Smooth muscle cell (in vitro differentiated cells): ENCODE data around the gene DDA1. TPM values are rescaled to one million over a fixed set of nuclear protein-coding genes. Genes with fewer than 3 reads are reported as not detected.

Experiments
- DNase-seq: peaks from one replicate; lab custom pipeline; 2025; ENCODE audit not compliant: unreplicated experiment; lab: John Stamatoyannopoulos, UW
- H2AFZ ChIP-seq: fragments of 200-600 bp; sonication (generic); 2 replicates; pipeline ENCODE4 v1.6.0; 2016; ENCODE audit warnings: antibody characterized with exemption, low read depth, mild to moderate bottlenecking
- H3F3A ChIP-seq: fragments of 200-600 bp; sonication (generic); 2 replicates; pipeline ENCODE4 v1.6.0; 2017; ENCODE audit warnings: antibody characterized with exemption, low read depth
- H3K27ac ChIP-seq: fragments of 200-600 bp; sonication (generic); 2 replicates; pipeline ENCODE4 v1.5.1; 2016; ENCODE audit warnings: low read depth, mild to moderate bottlenecking
- H3K27me3 ChIP-seq: fragments of 200-600 bp; sonication (generic); 2 replicates; pipeline ENCODE4 v1.6.1; 2016; ENCODE audit warnings: low read depth, mild to moderate bottlenecking
- H3K36me3 ChIP-seq: fragments of 200-600 bp; sonication (generic); 2 replicates; pipeline ENCODE4 v1.5.1; 2016; ENCODE audit warnings: low read depth
- H3K4me1 ChIP-seq: fragments of 200-600 bp; sonication (generic); 2 replicates; pipeline ENCODE4 v1.5.1; 2016; ENCODE audit warnings: low read depth
- H3K4me2 ChIP-seq: fragments of 200-600 bp; sonication (generic); 2 replicates; pipeline ENCODE4 v1.6.0; 2016; ENCODE audit warnings: mild to moderate bottlenecking
- H3K4me3 ChIP-seq: fragments of 200-600 bp; sonication (generic); 2 replicates; pipeline ENCODE4 v1.5.1; 2016; ENCODE audit warnings: mild to moderate bottlenecking
- H3K79me2 ChIP-seq: fragments of 200-600 bp; sonication (generic); 2 replicates; pipeline ENCODE4 v1.6.0; 2016; ENCODE audit warnings: low read depth, mild to moderate bottlenecking
- H3K9ac ChIP-seq: fragments of 200-600 bp; sonication (generic); 2 replicates; pipeline ENCODE4 v1.6.0; 2016; ENCODE audit warnings: low read depth
- H3K9me3 ChIP-seq: fragments of 200-600 bp; sonication (generic); replicated peaks from 2 replicates; pipeline ENCODE4 v1.5.1; 2016; ENCODE audit warnings: low read depth
- H4K20me1 ChIP-seq: fragments of 200-600 bp; sonication (generic); 2 replicates; pipeline ENCODE4 v1.6.0; 2016; ENCODE audit warnings: low read depth
- CTCF ChIP-seq: fragments of 200-600 bp; sonication (generic); IDR thresholded peaks from 2 replicates; pipeline ENCODE4 v1.5.1; 2017; ENCODE audit warnings: borderline replicate concordance, mild to moderate bottlenecking, antibody characterized with exemption; ENCODE audit not compliant: insufficient read depth, poor library complexity, severe bottlenecking
- WGBS: methylation state at CpG from one replicate; pipeline ENCODE4 v1.1.7; 2016; ENCODE audit warnings: low lambda C conversion rate; 5-methylcytosine and 5-hydroxymethylcytosine counted together
- polyA plus RNA-seq: library from polyadenylated mRNA; unstranded; fragments of >200 nt; fragmentation: Nextera tagmentation; extraction: Ambion mirVana; gene quantifications from 2 replicates; pipeline ENCODE4 v1.2.1, GENCODE V29; 2016
- total RNA-seq: library from RNA; depleted of rRNA; stranded (reverse); fragments of >200 nt; gene quantifications from 2 replicates; pipeline ENCODE4 v1.2.3, GENCODE V29; 2014

Gene DDA1
- total and polyA plus RNA-seq, 2 experiments from 2014 or later, result 26.5 to 51.8 TPM

- Histone ChIP-seq H3F3A (peaks cover 5% of the 10 kb centered on the region), H3K4me1 (peaks cover 12% of the 10 kb centered on the region), H3K9me3 (no peaks in the 10 kb centered on the region), H3K36me3 (no peaks in the 10 kb centered on the region), H3K27me3 (no peaks in the 10 kb centered on the region), H3K4me2 (peak overlapping the region; percentile 85), H3K79me2 (peaks cover 8% of the 10 kb centered on the region), H4K20me1 (peaks cover 2% of the 10 kb centered on the region), H3K9ac (no peak overlapping the region), H3K4me3 (peak overlapping the region; percentile 68), H3K27ac (no peak overlapping the region), H2AFZ (no peak overlapping the region)
- no peak for TF ChIP-seq CTCF
- 12% methylated on average over 7 of the region's 7 CpGs for WGBS
- no peak for DNase-seq
Observed at GRCh38 chr19:17305216-17305516, 4.2 kb upstream of the DDA1 start.

- Histone ChIP-seq H3K9me3 (no peaks in the 10 kb centered on the region), H3K79me2 (peaks cover 13% of the 10 kb centered on the region), H3F3A (peaks cover 5% of the 10 kb centered on the region), H3K9ac (peak within 1 kb of the TSS; percentile 40), H3K27me3 (no peaks in the 10 kb centered on the region), H3K4me3 (peak within 1 kb of the TSS; percentile 68), H3K27ac (peak within 1 kb of the TSS; percentile 57), H4K20me1 (peaks cover 4% of the 10 kb centered on the region), H3K36me3 (no peaks in the 10 kb centered on the region), H3K4me2 (peak within 1 kb of the TSS; percentile 85), H2AFZ (peak within 1 kb of the TSS; percentile 84), H3K4me1 (peaks cover 17% of the 10 kb centered on the region)
- TF ChIP-seq CTCF, result peak; percentile 58
- WGBS, result under 1% methylated on average over 55 of the region's 55 CpGs
- peak; percentile 85 for DNase-seq
Observed at GRCh38 chr19:17305517-17306284, 3.7 kb upstream of the DDA1 start, which contains the start of gene MRPL34. Gene MRPL34 (plus strand): TSS chr19:17305872. CDS start chr19:17305893, 21 bp downstream.

DNA sequence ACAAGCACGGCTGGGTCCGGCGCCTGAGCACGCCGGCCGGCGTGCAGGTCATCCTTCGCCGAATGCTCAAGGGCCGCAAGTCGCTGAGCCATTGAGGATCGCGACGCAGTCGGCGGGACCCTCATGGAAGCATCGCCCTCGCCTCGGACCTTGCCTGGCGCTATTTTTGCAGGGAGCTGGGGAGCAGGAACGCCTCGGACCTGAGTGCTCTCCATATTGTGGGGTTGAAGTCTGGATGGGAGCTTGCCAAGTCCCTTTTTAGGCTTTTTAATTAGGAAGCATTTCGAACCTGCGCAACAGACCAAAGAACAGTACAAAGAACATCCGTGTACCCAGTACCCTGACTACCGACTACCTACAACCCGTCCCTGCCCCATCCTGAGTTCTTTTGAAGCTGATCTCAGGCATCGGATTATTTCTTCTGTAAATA lies 3.1 kb upstream of the DDA1 start:
- Histone ChIP-seq H3K36me3 (no peaks in the 10 kb centered on the region), H4K20me1 (peaks cover 9% of the 10 kb centered on the region), H3F3A (peaks cover 5% of the 10 kb centered on the region), H3K4me1 (peaks cover 17% of the 10 kb centered on the region), H3K9ac (peak overlapping the region; percentile 13), H3K4me2 (peak overlapping the region; percentile 85), H2AFZ (peak overlapping the region; percentile 84), H3K9me3 (no peaks in the 10 kb centered on the region), H3K79me2 (peaks cover 19% of the 10 kb centered on the region), H3K27me3 (no peaks in the 10 kb centered on the region), H3K27ac (peak overlapping the region; percentile 57), H3K4me3 (peak overlapping the region; percentile 68)
- DNase-seq, result no peak
- WGBS, result 6% methylated on average over 28 of the region's 28 CpGs
- no peak for TF ChIP-seq CTCF
